GM13977 (cell line): ENCODE data around the gene DPF1.

ENCODE experiments used
- DNase-seq: peaks from one replicate; pipeline ENCODE4 v3.0.0; 2012; ENCODE audit warnings: low spot score
- CTCF ChIP-seq: IDR thresholded peaks from 2 replicates; pipeline ENCODE4 v1.5.1; 2012; ENCODE audit warnings: mild to moderate bottlenecking, control low read depth; ENCODE audit not compliant: insufficient read depth; ENCODE audit errors: extremely low read depth, missing control alignments
- in situ Hi-C: fragments of 300-500 bp; cut with MboI; formaldehyde crosslinking; loops from one replicate; pipeline ENCODE4 v1.12.0; 2022; ENCODE audit warnings: low sequenced_read_pairs, low pct_unique_long_range_greater_than_20kb, mixed read lengths, inconsistent platforms; ENCODE audit not compliant: unreplicated experiment

Gene DPF1

DNA sequence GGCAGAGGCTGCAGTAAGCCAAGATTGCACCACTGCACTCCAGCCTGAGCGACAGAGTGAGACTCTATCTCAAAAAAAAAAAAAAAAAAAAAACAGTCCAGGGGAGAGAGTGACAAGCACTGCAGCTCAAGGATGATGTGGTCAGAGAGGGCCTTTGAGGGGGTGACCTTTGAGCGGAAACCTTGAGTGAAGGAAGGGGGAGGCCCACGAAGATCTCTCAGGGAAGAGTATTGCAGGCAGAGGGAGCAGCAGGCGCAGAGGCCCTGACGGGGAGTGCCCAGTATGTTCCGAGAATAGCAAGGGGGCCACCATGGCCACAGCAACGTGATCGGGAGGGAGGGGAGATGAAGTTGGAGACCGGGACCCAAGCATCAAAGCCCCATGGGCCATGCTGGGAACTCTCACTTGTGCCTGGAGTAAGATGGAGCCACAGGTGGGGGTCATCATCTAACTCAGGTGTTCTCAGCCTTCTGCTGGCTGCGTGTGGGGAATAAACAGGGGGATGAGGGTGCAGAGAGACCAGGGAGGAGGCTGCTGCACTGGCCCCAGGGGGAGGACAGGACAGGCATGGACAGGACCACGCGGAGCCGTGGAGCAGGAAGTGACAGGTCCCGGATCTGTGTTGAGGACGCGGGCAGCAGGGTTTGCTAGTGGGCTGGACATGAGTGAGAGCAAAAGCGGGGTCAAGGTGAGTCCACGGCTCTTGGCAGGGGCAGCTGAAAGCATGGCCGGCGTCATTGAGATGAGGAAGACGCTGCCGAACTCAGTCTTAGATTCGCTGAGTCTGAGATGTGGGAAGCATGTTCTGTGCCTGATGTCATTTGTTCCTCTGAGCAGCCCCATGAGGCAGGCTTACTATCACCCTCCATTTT, 60.4 kb downstream of the DPF1 start:
- no peak for TF ChIP-seq CTCF
- in situ Hi-C loops, result no loop called here
- DNase-seq, result no peak

GRCh38 chr19:38162632-38163031, 61.4 kb downstream of the DPF1 start:
- no peak for DNase-seq
- in situ Hi-C loops, result no loop called here
- TF ChIP-seq CTCF, result no peak

- DNase-seq, result no peak
- no peak for TF ChIP-seq CTCF
- in situ Hi-C loops, result no loop called here
These were observed 61.9 kb downstream of the DPF1 start for GRCh38 chr19:38162094-38162493.
